Activated CD4-positive, alpha-beta T cell treated with anti-CD3 and anti-CD28 coated beads, Interleukin-2, amount 50 U/mL, for 1 hour (primary cell): ENCODE measurements around the gene UBE2L3.

Experiments used
- DNase-seq: peaks from one replicate; pipeline ENCODE4 v3.0.0-alpha.2; 2020

Gene UBE2L3

DNA sequence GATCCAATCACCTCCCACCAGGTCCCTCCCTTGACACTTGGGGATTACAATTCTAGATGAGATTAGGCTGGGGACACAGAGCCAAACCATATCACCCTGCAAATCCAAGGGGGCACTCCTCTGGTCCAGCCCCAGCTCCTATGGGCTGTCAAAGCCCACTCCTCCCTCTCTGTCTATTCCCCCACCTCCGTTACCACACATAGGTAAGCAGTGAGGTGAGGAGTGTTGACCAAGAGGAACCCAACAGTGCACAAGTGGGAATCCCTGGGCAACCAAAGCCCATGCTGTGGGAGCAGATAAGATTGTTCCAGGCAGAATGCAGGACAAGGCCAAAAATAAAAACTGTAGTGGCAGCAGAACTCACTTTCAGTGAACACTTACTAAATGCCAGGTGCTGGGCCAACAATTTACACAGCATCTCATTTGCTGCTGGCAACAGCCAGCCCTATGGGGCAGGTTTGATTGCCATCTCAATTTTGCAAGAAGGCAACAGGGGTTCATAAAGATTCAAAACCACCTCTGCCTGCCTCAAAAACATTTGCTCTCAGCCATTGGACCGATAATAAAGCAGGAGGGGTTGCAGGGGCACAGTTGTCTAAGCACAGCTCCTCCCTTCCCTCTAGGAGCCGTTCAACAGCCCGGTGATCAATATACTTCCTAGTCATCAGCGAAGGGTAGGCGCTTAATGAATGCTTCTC is 83.5 kb downstream of the UBE2L3 start:
- DNase-seq = no peak

DNA sequence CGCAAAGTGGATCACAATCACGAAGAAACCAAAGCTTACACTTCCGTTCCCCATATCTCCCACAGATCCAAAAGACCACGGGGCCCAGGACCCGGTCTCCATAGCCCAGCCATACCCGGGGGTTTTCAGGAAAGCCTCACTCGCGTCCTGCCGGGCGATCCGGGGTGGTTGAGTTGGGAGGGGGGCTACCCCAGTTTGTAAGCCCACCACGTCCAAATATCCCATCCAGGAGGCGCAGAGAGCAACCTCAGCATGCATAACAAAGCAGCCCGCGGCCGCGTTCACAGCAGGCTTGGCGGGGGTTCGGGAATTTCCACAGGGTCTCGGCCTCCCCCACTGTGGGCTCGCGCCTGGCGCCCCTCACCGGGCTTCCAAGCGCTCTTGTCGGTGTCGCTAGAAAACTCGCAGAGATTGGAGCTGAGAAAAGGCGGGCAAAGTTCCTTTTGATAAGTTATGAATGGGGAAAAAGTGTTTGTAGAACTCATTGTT is 84.1 kb downstream of the UBE2L3 start:
- no peak for DNase-seq

DNA sequence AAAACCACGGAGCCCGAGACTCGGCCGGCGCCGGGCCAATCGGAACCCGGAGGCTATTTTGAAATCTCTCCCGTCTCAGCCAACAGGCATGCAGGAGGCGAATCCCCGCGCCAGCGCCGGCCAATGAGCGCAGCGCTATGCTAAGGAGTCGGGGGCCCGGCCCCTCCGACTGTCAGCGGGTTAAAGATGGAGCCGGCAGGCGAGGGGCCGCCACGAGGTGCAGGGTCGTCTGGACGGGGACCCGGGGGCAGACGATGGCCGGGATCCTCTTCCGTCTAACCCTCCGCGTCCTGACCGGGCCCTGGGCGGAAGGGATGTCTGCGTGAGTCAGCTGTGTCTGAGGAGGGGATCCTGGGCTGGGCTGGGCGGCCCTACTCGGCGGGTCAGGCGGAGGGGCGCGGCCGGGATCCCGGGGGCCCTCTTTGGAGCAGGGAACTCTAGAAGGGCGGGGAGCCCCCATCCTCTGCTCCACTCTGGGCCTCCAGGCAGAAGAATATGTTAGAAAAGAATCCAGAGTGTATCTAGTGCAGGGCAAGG is 84.6 kb downstream of the UBE2L3 start:
- peak; percentile 74 for DNase-seq

DNA sequence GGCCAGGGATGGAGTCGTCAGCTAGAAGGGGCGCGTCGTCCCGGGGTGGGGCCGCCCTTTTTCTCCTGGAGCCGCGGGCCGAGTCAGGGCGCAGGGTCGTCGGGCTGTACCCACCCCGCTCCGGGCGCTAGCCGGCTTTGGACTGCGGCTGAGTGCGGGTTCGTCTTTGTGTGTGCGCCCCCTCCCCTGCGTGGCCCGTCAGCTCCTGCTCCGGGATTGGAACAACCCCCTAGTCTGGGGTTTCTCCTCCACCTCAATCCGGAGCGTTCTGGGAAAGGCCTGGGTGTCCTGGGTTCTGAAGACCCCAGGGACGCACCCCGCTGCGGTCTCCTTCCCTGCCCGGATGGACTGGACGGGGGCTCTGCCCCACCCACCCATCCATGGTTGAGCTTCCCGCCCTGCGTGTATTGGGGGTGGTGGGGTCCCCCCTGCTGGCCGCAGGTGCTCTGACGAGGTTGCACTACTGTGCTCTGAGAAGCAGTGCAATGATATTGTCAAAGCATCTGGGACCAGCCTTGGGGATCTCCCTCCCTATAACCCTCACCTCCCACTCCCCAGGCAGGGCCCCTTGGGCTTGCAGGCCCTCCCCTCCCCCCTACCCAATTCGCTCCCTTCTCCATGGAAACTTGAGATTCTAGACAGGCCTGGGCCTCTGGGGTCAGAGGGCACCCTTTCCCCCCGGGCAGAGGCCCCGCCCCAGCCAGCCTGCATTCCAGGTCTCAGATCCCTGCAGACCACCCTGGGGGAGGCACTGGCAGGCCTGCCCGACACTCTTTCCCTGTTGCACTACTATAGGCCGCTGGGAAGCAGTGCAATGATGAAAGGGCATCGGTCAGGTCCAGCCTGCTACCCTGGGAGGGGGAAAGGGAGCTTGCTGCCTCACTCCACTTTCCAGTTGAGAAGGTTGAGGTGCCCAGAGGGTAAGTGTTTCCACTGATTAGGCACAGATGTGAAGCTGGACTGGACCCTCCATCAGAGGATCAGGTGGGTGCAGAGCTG is 85.3 kb downstream of the UBE2L3 start:
- DNase-seq = no peak

DNA sequence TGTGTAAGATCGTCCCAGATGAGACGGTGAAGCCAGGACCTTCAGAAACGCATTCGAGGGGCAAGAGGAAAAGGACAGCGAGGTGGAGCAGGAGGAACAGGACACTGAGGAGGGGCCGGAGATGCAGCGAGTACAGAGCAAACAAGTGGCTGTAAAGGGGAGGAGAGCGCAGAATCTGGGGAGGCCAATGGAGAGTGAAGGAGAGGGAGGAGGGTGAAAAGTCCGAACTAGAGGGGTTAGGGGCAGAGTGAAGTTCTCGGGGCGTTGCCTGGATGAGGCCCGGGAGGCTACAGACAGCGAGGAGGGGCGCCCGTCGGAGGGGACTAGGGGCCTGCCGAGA is 89.5 kb downstream of the UBE2L3 start:
- DNase-seq = no peak

DNA sequence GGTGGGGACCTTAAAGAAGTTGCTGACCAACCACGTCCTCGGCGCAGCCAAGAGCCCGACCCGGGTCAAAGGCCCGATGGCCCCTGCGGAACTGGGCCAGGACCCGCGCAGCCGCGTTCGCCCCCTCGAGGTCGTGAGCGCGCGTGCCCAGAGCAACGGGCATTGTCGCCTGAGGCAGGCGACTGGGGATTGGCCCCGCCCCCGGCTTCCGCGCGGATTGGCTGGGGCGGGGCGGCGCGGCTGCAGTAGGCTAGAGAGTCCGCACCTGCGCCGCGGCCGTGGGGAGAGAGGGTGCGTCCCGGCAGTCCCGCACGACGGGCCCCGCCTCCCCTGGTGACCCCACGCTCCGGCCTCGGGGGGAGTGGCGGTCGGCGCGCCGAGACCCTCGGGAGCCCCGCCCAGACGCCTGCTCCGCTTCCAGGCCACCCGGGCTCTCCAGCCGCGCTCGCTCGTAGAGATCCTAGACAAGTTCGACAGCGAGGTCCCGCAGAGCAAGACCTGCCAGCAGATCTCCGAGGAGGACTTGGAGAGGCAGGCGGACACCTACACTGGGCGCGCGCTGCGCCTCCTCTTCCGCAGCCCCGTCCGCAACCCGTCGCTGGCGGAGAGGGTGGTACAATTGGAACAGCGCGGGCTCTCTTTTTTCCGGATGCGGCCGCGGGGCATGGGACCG is 90.0 kb downstream of the UBE2L3 start:
- DNase-seq = peak; percentile 73

DNA sequence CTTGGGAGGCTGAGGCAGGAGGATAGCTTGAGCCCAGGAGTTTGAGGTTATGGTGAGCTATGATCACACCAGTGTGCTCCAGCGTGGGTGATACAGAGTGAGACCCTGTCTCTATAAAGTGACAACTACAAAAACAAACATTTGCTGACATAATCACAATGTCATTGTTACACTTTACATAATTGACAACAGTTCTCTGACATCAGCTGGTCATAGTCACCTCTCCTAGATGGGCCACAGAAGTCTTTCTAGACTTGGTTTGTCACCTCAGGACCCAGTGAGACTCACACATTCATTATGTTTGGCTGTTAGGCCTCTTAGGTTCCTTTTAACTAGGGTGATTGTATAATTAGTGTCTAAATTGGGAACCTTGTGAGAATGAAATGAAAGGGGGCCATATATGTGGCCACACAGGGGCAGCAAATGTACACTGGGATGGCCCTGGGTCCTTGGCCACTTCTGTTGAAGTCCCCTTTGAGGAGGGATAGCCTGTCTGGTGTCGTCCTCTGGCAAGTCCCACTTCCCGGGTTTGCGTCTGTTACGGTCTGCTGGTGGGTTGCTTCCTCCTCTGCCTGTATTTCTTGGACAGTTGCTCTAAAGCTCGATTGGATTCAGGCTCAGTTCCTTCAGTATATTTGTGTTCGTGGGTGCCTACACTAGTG is 92.5 kb downstream of the UBE2L3 start:
- DNase-seq = no peak

DNA sequence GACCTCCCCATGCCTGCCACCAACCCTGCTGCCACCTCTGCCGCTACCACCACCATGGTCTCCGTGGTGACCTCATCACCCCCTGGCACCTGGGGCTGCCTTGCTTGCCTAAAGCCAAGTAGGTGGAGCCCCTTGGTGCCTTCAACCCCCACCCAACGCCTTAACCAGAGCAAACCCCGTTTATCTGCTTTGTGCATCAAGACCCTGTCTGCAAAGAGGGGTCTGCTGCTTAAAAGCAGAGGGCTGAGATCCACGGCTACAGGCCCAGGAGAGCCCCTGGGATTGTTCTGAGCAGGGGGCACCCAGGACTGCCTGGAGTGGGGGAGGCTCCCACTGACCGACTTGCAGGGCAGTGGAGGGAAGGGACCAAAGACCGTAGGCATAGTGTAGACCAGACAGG is 93.4 kb downstream of the UBE2L3 start:
- no peak for DNase-seq

DNA sequence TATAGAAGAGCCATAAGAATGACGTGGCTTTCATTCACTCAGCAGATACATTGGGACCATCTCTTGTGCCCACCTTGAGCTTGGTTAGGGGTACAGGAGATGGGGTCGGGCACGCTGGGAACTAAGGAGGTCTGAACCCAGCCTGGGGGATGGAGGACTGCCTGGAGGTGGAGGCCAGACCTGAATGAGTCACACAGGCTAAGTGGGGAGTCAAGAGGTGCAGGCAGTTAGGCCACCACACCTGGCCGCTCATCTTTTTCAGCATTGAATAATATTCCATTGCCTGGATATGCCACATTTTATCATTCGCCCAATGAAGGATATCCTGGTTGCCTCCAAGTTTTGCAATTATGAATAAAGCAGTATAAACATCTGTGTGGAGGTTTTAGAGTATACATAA is 94.5 kb downstream of the UBE2L3 start:
- no peak for DNase-seq

DNA sequence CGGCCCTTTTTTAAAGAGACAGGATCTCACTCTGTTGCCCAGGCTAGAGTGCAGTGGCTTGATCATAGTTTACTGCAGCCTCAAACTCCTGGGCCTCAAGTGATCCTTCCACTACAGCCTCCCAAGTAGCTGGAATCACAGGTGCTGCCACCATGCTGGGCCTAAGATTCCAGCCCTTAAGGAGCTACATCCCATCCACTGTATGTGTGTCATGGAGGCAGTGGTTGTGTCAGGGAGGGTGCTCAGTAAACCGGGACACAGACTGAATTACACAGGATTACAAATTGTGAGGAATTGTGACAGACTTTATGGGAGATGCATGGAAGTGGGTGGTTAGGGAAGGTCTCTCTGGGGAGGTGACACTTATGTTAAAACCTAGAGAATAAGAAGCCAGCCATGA is 96.2 kb downstream of the UBE2L3 start:
- DNase-seq = no peak

DNA sequence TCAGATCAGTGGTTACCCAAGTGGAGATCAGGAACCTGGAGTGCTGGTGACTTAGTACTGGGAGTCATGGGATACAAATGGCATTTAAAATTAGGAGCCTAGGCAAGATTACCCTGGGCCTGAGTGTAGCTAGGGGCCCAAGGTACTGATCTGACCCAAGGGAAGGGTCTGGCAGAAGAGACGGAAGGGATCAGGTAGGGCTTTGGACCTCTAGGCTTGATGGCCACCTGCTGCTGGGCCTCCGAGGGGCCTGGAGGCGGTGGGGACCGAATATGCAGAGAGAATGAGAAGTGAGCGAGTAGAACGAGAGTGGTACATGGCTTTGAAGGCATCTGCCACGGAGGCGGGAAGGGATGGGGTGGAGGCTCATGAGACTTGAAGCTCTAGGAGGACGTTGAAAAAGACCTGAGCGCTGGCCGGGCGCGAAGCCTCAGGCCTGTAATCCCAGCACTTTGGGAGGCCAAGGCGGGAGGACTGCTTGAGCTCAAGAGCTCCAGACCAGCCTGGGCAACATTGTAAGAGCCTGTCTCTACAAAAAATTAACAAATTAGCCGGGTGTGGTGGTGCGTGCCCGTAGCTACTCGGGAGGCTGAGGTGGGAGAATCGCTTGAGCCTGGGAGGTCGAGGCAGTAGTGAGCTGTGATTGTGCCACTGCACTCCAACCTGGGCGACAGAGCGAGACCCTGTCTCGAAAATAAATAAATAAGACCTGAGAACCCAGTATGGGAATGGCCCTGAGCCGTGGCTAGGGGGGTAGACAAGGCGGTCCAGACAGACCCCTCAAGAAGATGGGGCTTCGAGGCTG is 97.7 kb downstream of the UBE2L3 start:
- DNase-seq = no peak

DNA sequence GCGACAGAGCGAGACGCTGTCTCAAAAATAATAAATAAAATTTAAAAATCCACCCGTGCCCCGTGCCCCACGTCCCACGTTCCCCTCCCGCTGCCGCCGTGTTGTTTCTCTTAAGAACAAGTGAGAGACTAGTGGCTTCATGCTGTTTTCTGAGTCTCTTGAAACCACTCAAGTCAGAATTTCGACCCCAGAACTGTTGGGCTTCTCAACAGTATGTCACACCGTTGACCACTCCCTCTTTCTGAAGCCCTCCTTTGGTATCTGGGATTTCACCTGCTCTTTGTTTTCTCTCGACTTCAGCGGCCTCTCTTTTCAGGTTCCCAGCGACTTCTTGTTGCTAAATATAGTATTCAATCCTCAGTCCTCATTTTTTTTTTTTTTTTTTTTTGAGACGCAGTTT is 99.3 kb downstream of the UBE2L3 start:
- no peak for DNase-seq

DNA sequence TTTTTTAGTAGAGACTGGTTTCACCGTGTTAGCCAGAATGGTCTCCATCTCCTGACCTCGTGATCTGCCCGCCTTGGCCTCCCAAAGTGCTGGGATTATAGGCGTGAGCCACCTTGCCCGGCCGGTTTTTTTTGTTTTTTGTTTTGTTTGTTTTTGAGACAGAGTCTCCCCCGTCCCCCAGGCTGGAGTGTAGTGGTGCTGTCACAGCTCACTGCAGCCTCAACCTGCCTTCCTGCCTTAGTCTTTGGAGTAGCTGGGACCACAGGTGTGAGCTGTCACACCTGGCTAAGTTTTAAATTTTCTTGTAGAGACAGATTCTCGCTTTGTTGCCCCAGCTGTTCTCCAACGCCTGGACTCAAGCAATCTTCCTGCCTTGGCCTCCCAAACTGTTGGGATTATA is 101.5 kb downstream of the UBE2L3 start:
- DNase-seq = no peak

DNA sequence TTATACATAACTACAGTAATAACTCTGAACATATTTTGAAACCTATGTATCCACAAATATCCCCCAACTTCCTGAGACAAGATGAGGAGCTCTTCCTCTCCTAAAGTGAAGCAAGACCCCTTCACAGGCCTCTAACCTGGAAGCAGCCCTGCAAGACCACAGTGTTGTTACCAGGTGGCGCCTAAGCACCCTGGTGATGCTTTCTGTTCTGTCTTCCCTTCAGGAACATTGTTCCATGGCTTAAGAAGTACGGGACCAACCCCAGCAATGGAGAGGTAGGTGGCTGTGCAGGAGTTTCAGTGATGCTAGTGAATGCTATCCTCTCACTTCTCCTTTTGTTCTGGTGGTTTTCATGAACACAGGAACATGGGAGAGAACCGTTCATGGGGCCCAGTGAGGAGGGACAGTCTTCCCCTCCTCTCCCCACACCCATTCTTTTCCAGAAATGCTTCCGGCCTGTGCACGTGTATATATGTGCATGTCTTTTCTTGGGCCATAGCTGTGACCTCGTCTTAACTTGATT is 104.7 kb downstream of the UBE2L3 start:
- no peak for DNase-seq
